Measurements from ENCODE around the gene WDR90.

WDR90 gene

GRCh38 chr16:679814-680624 lies 30.9 kb downstream of the WDR90 start, which contains the start of gene STUB1:
STUB1 (plus strand) TSS chr16:680410; CDS start chr16:680526, 116 bp downstream.
- peak within 1 kb of the TSS; percentile 79 for H3K27ac Mint-ChIP-seq
- H3K27me3 Mint-ChIP-seq (ENCODE audit: low read depth) = no peaks in the 10 kb centered on the region
- peak within 1 kb of the TSS; percentile 82 for H3K4me3 Mint-ChIP-seq
- H3K4me1 Mint-ChIP-seq (ENCODE audit: low read depth) = peaks cover 13% of the 10 kb centered on the region
- no peaks in the 10 kb centered on the region for H3K9me3 Mint-ChIP-seq
- peaks cover 8% of the 10 kb centered on the region for H3K36me3 Mint-ChIP-seq (ENCODE audit: low read depth)

- Mint-ChIP-seq H3K4me3 (peak overlapping the region; percentile 82), H3K27me3 (ENCODE audit: low read depth) (no peaks in the 10 kb centered on the region), H3K9me3 (no peaks in the 10 kb centered on the region), H3K36me3 (ENCODE audit: low read depth) (peaks cover 8% of the 10 kb centered on the region), H3K27ac (no peak overlapping the region), H3K4me1 (ENCODE audit: low read depth) (peaks cover 13% of the 10 kb centered on the region)
Observed at GRCh38 chr16:680625-680945, 31.4 kb downstream of the WDR90 start.

DNA sequence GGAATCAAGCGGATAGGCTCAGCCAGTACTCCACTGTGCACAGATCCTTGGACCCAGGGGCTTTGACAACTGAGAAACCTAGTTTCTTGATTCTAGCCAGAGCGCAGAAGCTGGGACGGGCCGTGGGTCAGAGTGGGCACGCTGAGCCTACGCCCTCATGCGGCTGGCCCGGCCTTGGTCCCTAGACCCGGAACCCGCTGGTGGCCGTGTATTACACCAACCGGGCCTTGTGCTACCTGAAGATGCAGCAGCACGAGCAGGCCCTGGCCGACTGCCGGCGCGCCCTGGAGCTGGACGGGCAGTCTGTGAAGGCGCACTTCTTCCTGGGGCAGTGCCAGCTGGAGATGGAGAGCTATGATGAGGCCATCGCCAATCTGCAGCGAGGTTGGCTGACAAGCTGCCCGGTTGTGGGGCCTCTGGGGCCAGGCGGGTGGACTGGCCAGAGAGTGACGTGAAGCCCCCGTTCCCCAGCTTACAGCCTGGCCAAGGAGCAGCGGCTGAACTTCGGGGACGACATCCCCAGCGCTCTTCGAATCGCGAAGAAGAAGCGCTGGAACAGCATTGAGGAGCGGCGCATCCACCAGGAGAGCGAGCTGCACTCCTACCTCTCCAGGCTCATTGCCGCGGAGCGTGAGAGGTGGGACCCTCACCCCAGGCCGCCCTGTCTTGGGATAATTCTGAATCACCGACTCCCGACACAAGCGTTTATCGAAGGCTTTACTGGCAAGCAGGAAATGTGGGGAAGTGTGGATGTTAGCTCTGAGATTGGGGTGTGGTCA lies 32.0 kb downstream of the WDR90 start:
- Mint-ChIP-seq H3K27ac (no peak overlapping the region), H3K4me3 (peak overlapping the region; percentile 73), H3K36me3 (ENCODE audit: low read depth) (peaks cover 9% of the 10 kb centered on the region), H3K27me3 (ENCODE audit: low read depth) (no peaks in the 10 kb centered on the region), H3K9me3 (no peaks in the 10 kb centered on the region), H3K4me1 (ENCODE audit: low read depth) (peaks cover 13% of the 10 kb centered on the region)

DNA sequence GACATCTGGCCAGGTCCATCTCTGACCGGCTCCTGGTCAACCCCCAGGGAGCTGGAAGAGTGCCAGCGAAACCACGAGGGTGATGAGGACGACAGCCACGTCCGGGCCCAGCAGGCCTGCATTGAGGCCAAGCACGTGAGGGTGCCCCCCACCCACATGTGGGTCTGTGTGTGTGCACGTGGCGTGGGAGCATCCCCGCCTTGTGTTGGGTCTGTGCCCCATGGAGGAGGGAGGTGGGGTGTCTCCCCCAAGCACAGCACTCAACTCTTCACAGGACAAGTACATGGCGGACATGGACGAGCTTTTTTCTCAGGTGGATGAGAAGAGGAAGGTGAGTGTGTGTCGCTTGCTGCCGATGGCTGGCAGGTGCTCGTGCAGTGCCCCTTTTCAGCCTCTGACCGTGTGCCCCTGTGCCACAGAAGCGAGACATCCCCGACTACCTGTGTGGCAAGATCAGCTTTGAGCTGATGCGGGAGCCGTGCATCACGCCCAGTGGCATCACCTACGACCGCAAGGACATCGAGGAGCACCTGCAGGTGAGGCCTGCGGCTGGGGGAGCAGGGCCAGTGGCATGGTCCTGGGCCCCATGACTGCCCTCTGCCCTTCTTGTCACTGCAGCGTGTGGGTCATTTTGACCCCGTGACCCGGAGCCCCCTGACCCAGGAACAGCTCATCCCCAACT lies 32.7 kb downstream of the WDR90 start:
- H3K27ac Mint-ChIP-seq = peak overlapping the region; percentile 55
- H3K27me3 Mint-ChIP-seq (ENCODE audit: low read depth) = no peaks in the 10 kb centered on the region
- no peaks in the 10 kb centered on the region for H3K9me3 Mint-ChIP-seq
- H3K4me1 Mint-ChIP-seq (ENCODE audit: low read depth) = peaks cover 13% of the 10 kb centered on the region
- H3K36me3 Mint-ChIP-seq (ENCODE audit: low read depth) = peaks cover 10% of the 10 kb centered on the region
- H3K4me3 Mint-ChIP-seq = peak overlapping the region; percentile 71

- Mint-ChIP-seq H3K36me3 (ENCODE audit: low read depth) (peaks cover 10% of the 10 kb centered on the region), H3K27ac (peak overlapping the region; percentile 55), H3K9me3 (no peaks in the 10 kb centered on the region), H3K4me1 (ENCODE audit: low read depth) (peaks cover 13% of the 10 kb centered on the region), H3K27me3 (ENCODE audit: low read depth) (no peaks in the 10 kb centered on the region), H3K4me3 (peak overlapping the region; percentile 71)
Observed at GRCh38 chr16:682493-683395, 33.6 kb downstream of the WDR90 start.

DNA sequence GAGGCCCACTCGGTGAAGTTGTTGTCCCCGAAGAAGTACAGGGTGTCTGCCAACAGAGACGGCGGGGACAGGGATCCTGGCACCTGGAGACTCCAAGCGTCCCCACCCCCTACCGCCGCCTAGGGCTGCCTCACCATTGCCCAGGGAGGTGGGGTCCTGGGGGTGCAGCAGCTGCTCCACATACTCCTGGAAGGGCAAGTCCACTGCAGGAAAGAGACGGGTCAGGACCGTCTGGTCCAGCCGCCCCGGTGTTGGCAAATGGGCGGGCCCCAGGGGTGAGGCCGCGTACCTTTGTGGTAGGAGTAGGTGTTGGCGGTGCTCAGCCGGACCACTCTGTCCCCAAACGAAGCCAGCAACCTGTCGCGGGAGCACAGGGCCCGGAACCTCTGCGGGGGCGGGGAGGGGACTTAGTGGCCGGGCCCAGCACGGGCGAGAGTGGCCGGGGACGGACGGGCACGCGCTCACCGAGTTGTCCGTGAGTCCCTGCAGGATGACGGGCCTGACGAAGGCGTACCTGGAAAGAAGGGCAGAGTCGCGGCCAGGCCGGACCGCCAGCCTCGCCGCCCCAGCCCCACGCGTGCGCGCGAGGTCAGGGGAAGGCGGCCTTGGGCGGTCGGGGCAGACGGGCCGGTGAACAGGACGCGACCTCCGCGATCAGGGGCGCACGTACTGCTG lies 34.4 kb downstream of the WDR90 start:
- Mint-ChIP-seq H3K9me3 (no peaks in the 10 kb centered on the region), H3K36me3 (ENCODE audit: low read depth) (peaks cover 10% of the 10 kb centered on the region), H3K4me1 (ENCODE audit: low read depth) (peaks cover 13% of the 10 kb centered on the region), H3K4me3 (peak overlapping the region; percentile 71), H3K27ac (no peak overlapping the region), H3K27me3 (ENCODE audit: low read depth) (no peaks in the 10 kb centered on the region)

DNA sequence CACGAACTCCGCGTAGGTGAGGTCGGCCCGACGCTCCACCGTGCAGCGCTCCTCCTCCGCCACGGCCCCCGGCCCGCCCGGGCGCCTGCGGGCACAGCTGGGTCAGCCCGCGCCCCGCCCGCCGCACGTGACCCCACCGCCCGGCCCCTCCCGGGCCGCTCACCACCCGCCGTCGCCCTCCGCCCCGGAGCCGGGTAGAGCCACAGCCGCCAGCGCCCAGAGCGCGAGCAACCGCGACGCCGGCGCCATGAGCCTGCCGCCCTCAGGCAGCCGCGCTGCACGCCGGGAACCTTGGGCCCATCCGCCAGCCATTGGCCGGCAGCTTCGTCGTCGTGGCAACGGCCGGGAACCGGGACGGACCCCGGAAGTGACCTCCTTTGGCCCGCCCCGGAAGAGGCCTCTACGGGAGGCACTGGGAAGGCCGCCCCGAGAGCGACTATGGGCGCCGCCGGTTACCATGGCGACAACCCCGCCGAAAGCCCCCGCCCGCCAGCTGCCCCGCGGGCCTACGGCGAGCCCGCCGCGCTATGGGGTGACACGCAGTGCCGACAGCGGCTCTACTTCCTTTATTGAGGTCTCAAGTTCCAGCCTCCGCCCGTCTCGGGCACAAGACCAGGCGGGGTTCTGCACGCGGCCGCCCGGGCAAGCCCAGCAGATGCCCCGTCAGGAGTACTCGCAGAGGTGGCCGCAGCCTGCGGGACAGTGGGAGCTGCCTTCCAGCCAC lies 35.1 kb downstream of the WDR90 start, which contains the start of gene JMJD8:
Gene JMJD8 (minus strand): TSS at position 264 of the 724 bp plus-strand sequence. CDS start 15 bp downstream, at position 249.
- Mint-ChIP-seq H3K4me3 (peak within 1 kb of the TSS; percentile 71), H3K36me3 (ENCODE audit: low read depth) (peaks cover 10% of the 10 kb centered on the region), H3K27ac (peak within 1 kb of the TSS; percentile 36), H3K4me1 (ENCODE audit: low read depth) (peaks cover 11% of the 10 kb centered on the region), H3K9me3 (no peaks in the 10 kb centered on the region), H3K27me3 (ENCODE audit: low read depth) (no peaks in the 10 kb centered on the region)

- H3K9me3 Mint-ChIP-seq = no peaks in the 10 kb centered on the region
- H3K27me3 Mint-ChIP-seq (ENCODE audit: low read depth) = no peaks in the 10 kb centered on the region
- no peak overlapping the region for H3K4me3 Mint-ChIP-seq
- peaks cover 13% of the 10 kb centered on the region for H3K4me1 Mint-ChIP-seq (ENCODE audit: low read depth)
- peaks cover 10% of the 10 kb centered on the region for H3K36me3 Mint-ChIP-seq (ENCODE audit: low read depth)
- H3K27ac Mint-ChIP-seq = no peak overlapping the region
Observed at GRCh38 chr16:684961-685696, 36.0 kb downstream of the WDR90 start.

DNA sequence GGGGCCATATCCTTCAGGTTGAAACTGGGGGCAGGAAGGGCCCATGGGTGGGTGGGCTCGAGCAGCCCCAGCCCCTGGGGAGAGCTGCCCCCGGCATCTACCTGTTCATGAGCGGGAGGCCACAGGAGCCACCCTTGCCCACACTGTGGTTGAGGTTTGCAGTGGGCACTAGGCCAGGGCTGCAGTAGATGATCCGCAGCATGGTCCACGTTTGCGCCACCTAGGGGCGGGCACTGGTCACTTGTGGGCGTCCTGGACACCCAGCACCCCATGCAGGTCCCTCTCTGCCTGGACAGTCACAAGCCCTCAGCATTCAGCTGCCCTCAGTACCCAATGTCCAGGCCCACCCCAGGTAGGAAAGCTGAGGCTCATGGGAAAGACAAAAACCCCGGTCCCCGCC lies 36.8 kb downstream of the WDR90 start:
- peaks cover 15% of the 10 kb centered on the region for H3K4me1 Mint-ChIP-seq (ENCODE audit: low read depth)
- H3K27ac Mint-ChIP-seq = no peak overlapping the region
- H3K9me3 Mint-ChIP-seq = peaks cover 3% of the 10 kb centered on the region
- H3K36me3 Mint-ChIP-seq (ENCODE audit: low read depth) = peaks cover 10% of the 10 kb centered on the region
- H3K4me3 Mint-ChIP-seq = peak overlapping the region; percentile 50
- no peaks in the 10 kb centered on the region for H3K27me3 Mint-ChIP-seq (ENCODE audit: low read depth)

- Mint-ChIP-seq H3K27me3 (ENCODE audit: low read depth) (no peaks in the 10 kb centered on the region), H3K9me3 (peaks cover 4% of the 10 kb centered on the region), H3K4me3 (no peak overlapping the region), H3K36me3 (ENCODE audit: low read depth) (peaks cover 10% of the 10 kb centered on the region), H3K27ac (no peak overlapping the region), H3K4me1 (ENCODE audit: low read depth) (peaks cover 14% of the 10 kb centered on the region)
Observed at GRCh38 chr16:686459-687260, 37.5 kb downstream of the WDR90 start.

DNA sequence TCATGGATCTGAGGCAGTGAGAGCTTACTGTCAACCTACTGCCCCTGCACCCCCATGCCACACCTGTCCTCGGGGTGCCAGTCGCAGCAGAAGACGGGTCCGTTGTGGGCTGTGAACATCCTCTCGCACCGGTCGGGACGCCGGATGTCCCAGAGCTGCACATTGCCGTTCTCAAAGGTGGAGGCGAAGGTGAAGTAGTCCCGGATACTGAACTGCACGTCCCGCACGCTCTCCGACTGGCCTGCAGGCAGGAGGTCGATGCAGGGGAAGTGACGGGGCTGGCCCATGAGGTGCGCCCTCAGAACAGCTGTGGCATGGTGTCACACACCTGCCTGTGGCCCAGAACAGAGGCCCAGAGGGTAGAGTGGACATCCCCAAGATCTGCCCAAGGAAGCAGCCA lies 38.3 kb downstream of the WDR90 start:
- no peak overlapping the region for H3K27ac Mint-ChIP-seq
- peaks cover 5% of the 10 kb centered on the region for H3K27me3 Mint-ChIP-seq (ENCODE audit: low read depth)
- H3K4me3 Mint-ChIP-seq = no peak overlapping the region

More for the DNA sequence above, 38.3 kb downstream of the WDR90 start:
- Mint-ChIP-seq H3K9me3 (peaks cover 4% of the 10 kb centered on the region), H3K4me1 (ENCODE audit: low read depth) (peaks cover 10% of the 10 kb centered on the region), H3K36me3 (ENCODE audit: low read depth) (peaks cover 4% of the 10 kb centered on the region)

All from T-helper 1 cell treated with Interleukin-12 subunit alpha and Interleukin-12 subunit beta and Interleukin-4 antibody, amounts not matched to agents 30 μg/mL and 1 μg/mL, for 36 hours (primary cell).